H1 (cell line): Measurements from ENCODE around the gene SSR1. TPM values are rescaled to one million over a fixed set of nuclear protein-coding genes. Genes with fewer than 3 reads are reported as not detected.

Experiments
- CTBP2 ChIP-seq: IDR thresholded peaks from 2 replicates; pipeline ENCODE4 v1.7.0; 2011; ENCODE audit warnings: borderline replicate concordance, mild to moderate bottlenecking, moderate library complexity, mixed read lengths, low read length; ENCODE audit not compliant: insufficient read depth, insufficient read length
- SAP30 ChIP-seq: fragments of 300-600 bp; sonication (generic); IDR thresholded peaks from 2 replicates; pipeline ENCODE4 v1.7.1; 2012; ENCODE audit warnings: low read length, moderate library complexity, mild to moderate bottlenecking, inconsistent platforms; ENCODE audit not compliant: insufficient read depth, insufficient replicate concordance
- SIRT6 ChIP-seq: IDR thresholded peaks from one replicate; pipeline ENCODE4 v1.7.1; 2012; ENCODE audit warnings: low read length, inconsistent platforms
- polyA plus RNA-seq, 7 experiments: library from polyadenylated mRNA; depleted of rRNA in 3 of 7; stranded (reverse) in 5 of 7; unstranded in 2 of 7; fragments of >200 nt in 5 of 7; fragments of 200-250 nt in 2 of 7; gene quantifications; 1 replicate in 5 of 7; 2 replicates in 1 of 7; 4 replicates in 1 of 7; pipeline versions ENCODE4 v1.2.1 to v1.2.3, GENCODE V29; 2011 to 2013; ENCODE audit warnings: missing spikeins in 2 of 7, mixed read lengths in 2 of 7
- total RNA-seq: library from RNA; stranded (reverse); fragmentation: NEBNext Ultra II Directional; extraction: Animal tissue kit (Norgen Biotek cat#: 25700); gene quantifications from 2 replicates; pipeline ENCODE4 v1.2.1, GENCODE V29; 2021
- TF ChIP-seq, protein P1 (sequence below): IDR thresholded peaks from 2 replicates; pipeline ENCODE4 v1.6.1; 2012; ENCODE audit warnings: inconsistent platforms

Gene SSR1
- total and polyA plus RNA-seq, 2 of the 8 experiments (the other 6 are each of a cell fraction or from before 2014, with no cell fraction given) = 26.6 to 117 TPM

DNA sequence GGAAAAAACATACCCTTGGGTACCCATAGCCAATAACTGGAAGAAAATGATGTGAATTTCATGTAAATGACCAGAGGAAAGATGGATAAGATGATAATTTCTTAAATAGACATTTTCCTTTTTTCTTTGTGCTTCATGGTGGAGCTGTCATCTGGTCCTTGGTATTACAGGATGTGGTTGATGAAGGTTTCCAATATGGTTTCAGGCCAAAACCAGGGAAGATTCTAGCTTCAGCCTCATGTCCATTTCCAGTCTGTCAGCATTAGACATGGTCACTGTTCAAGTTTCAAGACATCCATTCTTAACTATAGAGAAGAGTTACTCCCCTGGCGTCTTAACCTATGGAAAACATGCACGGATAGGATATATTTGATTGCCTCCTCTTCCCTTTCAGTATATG lies 63.6 kb downstream of the SSR1 start (continued):
- no peak for TF ChIP-seq SAP30
- no peak for TF ChIP-seq SIRT6
- no peak for TF ChIP-seq CTBP2
- TF ChIP-seq, protein P1, sequence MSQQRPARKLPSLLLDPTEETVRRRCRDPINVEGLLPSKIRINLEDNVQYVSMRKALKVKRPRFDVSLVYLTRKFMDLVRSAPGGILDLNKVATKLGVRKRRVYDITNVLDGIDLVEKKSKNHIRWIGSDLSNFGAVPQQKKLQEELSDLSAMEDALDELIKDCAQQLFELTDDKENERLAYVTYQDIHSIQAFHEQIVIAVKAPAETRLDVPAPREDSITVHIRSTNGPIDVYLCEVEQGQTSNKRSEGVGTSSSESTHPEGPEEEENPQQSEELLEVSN = no peak
